IMR-90 (cell line): ENCODE measurements around the gene SSH2. TPM values are rescaled to one million over a fixed set of nuclear protein-coding genes. Genes with fewer than 3 reads are reported as not detected.

Source experiments
- ATAC-seq: fragments of 200-7000 bp; cut with Tn5 transposase; 2 replicates; pipeline ENCODE4 v1.9.1; 2020; ENCODE audit warnings: low read depth, mild to moderate bottlenecking, moderate library complexity
- BruUV-seq: library from RNA; stranded (reverse); fragments of 400-500 nt; replicated peaks from 2 replicates; lab custom pipeline; 2021; lab: Mats Ljungman, UMichigan
- CTCF ChIA-PET: fragments of 300-600 bp; formaldehyde crosslinking; extraction: SDS; loops from one replicate; lab custom pipeline; 2021; ENCODE audit warnings: antibody characterized with exemption; lab: Yijun Ruan, JAX
- POLR2A ChIA-PET: fragments of 300-600 bp; sonication (Branson Sonifier 250); formaldehyde crosslinking; loops from one replicate; lab custom pipeline; 2022; ENCODE audit warnings: antibody characterized with exemption; ENCODE audit not compliant: unreplicated experiment; lab: Charles Lee
- DNase-seq: peaks from one replicate; pipeline ENCODE4 v3.0.0; 2013
- H2AFZ ChIP-seq: replicated peaks from 2 replicates; pipeline ENCODE3; 2013; ENCODE audit warnings: low read length, mild to moderate bottlenecking; ENCODE audit not compliant: poor library complexity
- H2AK5ac ChIP-seq: 2 replicates; pipeline ENCODE4 v1.6.1; 2013; ENCODE audit warnings: low read depth, low read length, inconsistent platforms
- H2AK9ac ChIP-seq: replicated peaks from 2 replicates; pipeline ENCODE3; 2013; ENCODE audit warnings: mild to moderate bottlenecking, low read depth, low read length, moderate library complexity; ENCODE audit not compliant: poor library complexity
- H2BK120ac ChIP-seq: 2 replicates; pipeline ENCODE4 v1.6.1; 2013; ENCODE audit warnings: low read depth, low read length, inconsistent platforms
- H2BK15ac ChIP-seq: 3 replicates; pipeline ENCODE4 v1.6.1; 2013; ENCODE audit warnings: low read depth, low read length, inconsistent platforms
- H2BK20ac ChIP-seq: 2 replicates; pipeline ENCODE4 v1.6.1; 2013; ENCODE audit warnings: low read depth, mild to moderate bottlenecking, inconsistent platforms, low read length, moderate library complexity
- H2BK5ac ChIP-seq: 2 replicates; pipeline ENCODE4 v1.6.1; 2013; ENCODE audit warnings: mild to moderate bottlenecking, low read depth, low read length, inconsistent platforms; ENCODE audit not compliant: poor library complexity, severe bottlenecking
- H3K14ac ChIP-seq: replicated peaks from 2 replicates; pipeline ENCODE4 v1.6.1; 2013; ENCODE audit warnings: low read depth, low read length, inconsistent platforms
- H3K18ac ChIP-seq: 2 replicates; pipeline ENCODE4 v1.6.1; 2013; ENCODE audit warnings: low read depth, low read length, control low read depth
- H3K23ac ChIP-seq: 2 replicates; pipeline ENCODE4 v1.6.1; 2013; ENCODE audit warnings: low read depth, low read length, inconsistent platforms
- H3K27ac ChIP-seq: 2 replicates; pipeline ENCODE4 v1.5.1; 2013; ENCODE audit warnings: mild to moderate bottlenecking, control low read depth, low read length; ENCODE audit not compliant: insufficient read depth
- H3K27me3 ChIP-seq: 2 replicates; pipeline ENCODE4 v1.6.1; 2013; ENCODE audit warnings: low read length; ENCODE audit not compliant: control insufficient read depth, insufficient read depth
- H3K36me3 ChIP-seq: 2 replicates; pipeline ENCODE4 v1.6.1; 2013; ENCODE audit warnings: low read length, mixed read lengths; ENCODE audit not compliant: control insufficient read depth, insufficient read depth
- H3K4ac ChIP-seq: 2 replicates; pipeline ENCODE4 v1.6.1; 2013; ENCODE audit warnings: low read depth, low read length, inconsistent platforms
- H3K4me1 ChIP-seq: 2 replicates; pipeline ENCODE4 v1.6.1; 2013; ENCODE audit warnings: low read length, mixed read lengths; ENCODE audit not compliant: control insufficient read depth, insufficient read depth
- H3K4me2 ChIP-seq: 2 replicates; pipeline ENCODE4 v1.6.1; 2013; ENCODE audit warnings: low read depth, mild to moderate bottlenecking, control low read depth, low read length, moderate library complexity
- H3K4me3 ChIP-seq: 2 replicates; pipeline ENCODE4 v1.5.1; 2013; ENCODE audit warnings: low read depth, mild to moderate bottlenecking, control low read depth, low read length, moderate library complexity; ENCODE audit not compliant: insufficient read depth
- H3K56ac ChIP-seq: 2 replicates; pipeline ENCODE4 v1.6.1; 2013; ENCODE audit warnings: low read length, inconsistent platforms; ENCODE audit not compliant: insufficient read depth; ENCODE audit errors: extremely low read depth
- H3K79me1 ChIP-seq, 2 experiments: 2 replicates each; pipeline ENCODE4 v1.6.1; 2013; ENCODE audit warnings: low read length in 2 of 2, inconsistent platforms in 1 of 2, low read depth in 1 of 2
- H3K9ac ChIP-seq: 2 replicates; pipeline ENCODE4 v1.6.1; 2013; ENCODE audit warnings: low read depth, low read length, control low read depth
- H3K9me1 ChIP-seq: 2 replicates; pipeline ENCODE4 v1.6.1; 2013; ENCODE audit warnings: low read length, inconsistent platforms; ENCODE audit not compliant: insufficient read depth
- H3K9me3 ChIP-seq: 2 replicates; pipeline ENCODE4 v1.6.1; 2013; ENCODE audit warnings: low read length; ENCODE audit not compliant: control insufficient read depth, insufficient read depth
- H4K20me1 ChIP-seq: 2 replicates; pipeline ENCODE4 v1.6.1; 2013; ENCODE audit warnings: low read length, inconsistent platforms; ENCODE audit not compliant: insufficient read depth
- H4K5ac ChIP-seq: 2 replicates; pipeline ENCODE4 v1.6.1; 2013; ENCODE audit warnings: mild to moderate bottlenecking, low read depth, low read length, control low read depth
- H4K8ac ChIP-seq, 2 experiments: 2 replicates each; pipeline ENCODE4 v1.6.1; 2013; ENCODE audit warnings: low read depth in 2 of 2, low read length in 2 of 2, control low read depth in 1 of 2, inconsistent platforms in 1 of 2
- H4K91ac ChIP-seq: 2 replicates; pipeline ENCODE4 v1.6.1; 2013; ENCODE audit warnings: low read depth, low read length, inconsistent platforms; ENCODE audit not compliant: insufficient read depth
- CEBPB ChIP-seq: IDR thresholded peaks from 2 replicates; pipeline ENCODE4 v1.6.1; 2012; ENCODE audit warnings: low read depth, low read length, improper control_type of control experiment
- CHD1 ChIP-seq: IDR thresholded peaks from 2 replicates; pipeline ENCODE4 v1.6.1; 2012; ENCODE audit warnings: low read depth, low read length, improper control_type of control experiment
- CTCF ChIP-seq: conservative IDR thresholded peaks from 2 replicates; pipeline ENCODE4 v1.5.1; 2012; ENCODE audit warnings: mild to moderate bottlenecking, low read depth, low read length, improper control_type of control experiment
- FOS ChIP-seq: fragments of 150-350 bp; IDR thresholded peaks from 2 replicates; pipeline ENCODE4 v1.6.1; 2016; ENCODE audit warnings: low read depth, low read length
- MAFK ChIP-seq: IDR thresholded peaks from 2 replicates; pipeline ENCODE4 v1.6.1; 2012; ENCODE audit warnings: low read depth, low read length, improper control_type of control experiment
- MAZ ChIP-seq: IDR thresholded peaks from 2 replicates; pipeline ENCODE4 v1.6.1; 2012; ENCODE audit warnings: low read depth, mild to moderate bottlenecking, low read length, improper control_type of control experiment, moderate library complexity, borderline replicate concordance
- MXI1 ChIP-seq: IDR thresholded peaks from 2 replicates; pipeline ENCODE4 v1.6.1; 2012; ENCODE audit warnings: low read depth, mild to moderate bottlenecking, low read length, moderate library complexity, borderline replicate concordance
- NFE2L2 ChIP-seq: fragments of 150-350 bp; IDR thresholded peaks from 2 replicates; pipeline ENCODE4 v1.6.1; 2016; ENCODE audit warnings: low read depth, mild to moderate bottlenecking, low read length
- POLR2A ChIP-seq: IDR thresholded peaks from 2 replicates; pipeline ENCODE4 v1.6.1; 2012; ENCODE audit warnings: mild to moderate bottlenecking, low read depth, low read length
- RAD21 ChIP-seq: IDR thresholded peaks from 2 replicates; pipeline ENCODE4 v1.6.1; 2012; ENCODE audit warnings: low read length, improper control_type of control experiment
- SMC3 ChIP-seq: fragments of 150-350 bp; IDR thresholded peaks from 2 replicates; pipeline ENCODE4 v1.6.1; 2016; ENCODE audit warnings: low read depth, mild to moderate bottlenecking, antibody characterized with exemption, low read length, moderate library complexity
- USF2 ChIP-seq: fragments of 150-350 bp; IDR thresholded peaks from 2 replicates; pipeline ENCODE4 v1.6.1; 2017; ENCODE audit warnings: mild to moderate bottlenecking, antibody characterized with exemption, low read length, low read depth
- WGBS, 2 experiments: methylation state at CpG; one replicate each; pipeline versions ENCODE4 v1.1.5 to v1.1.7; 2013; ENCODE audit warnings: missing lambda C conversion rate in 2 of 2; ENCODE audit not compliant: insufficient read length in 1 of 2; ENCODE audit errors: extremely low coverage in 2 of 2; 5-methylcytosine and 5-hydroxymethylcytosine counted together
- dilution Hi-C: fragments of 300-500 bp; cut with HindIII; formaldehyde crosslinking; loops from one replicate; pipeline ENCODE4 v1.14.3; 2018; ENCODE audit warnings: low sequenced_read_pairs; ENCODE audit not compliant: unreplicated experiment
- in situ Hi-C: fragments of 300-500 bp; cut with MboI; formaldehyde crosslinking; loops from 3 replicates; pipeline ENCODE4 v1.14.3; 2019; ENCODE audit warnings: low sequenced_read_pairs, inconsistent platforms, mixed read lengths
- intact Hi-C: fragments of 100-400 bp; cut with micrococcal nuclease; formaldehyde crosslinking; loops from 2 replicates; pipeline ENCODE4 v1.10.0; 2022
- polyA plus RNA-seq, 3 experiments: library from polyadenylated mRNA; depleted of rRNA; stranded (reverse); fragments of >200 nt; gene quantifications; 2 replicates each; pipeline ENCODE4 v1.2.3, GENCODE V29; 2012; ENCODE audit warnings: low replicate concordance in 1 of 3
- total RNA-seq: library from RNA; depleted of rRNA; stranded (reverse); fragments of >200 nt; gene quantifications from 2 replicates; pipeline ENCODE4 v1.2.3, GENCODE V29; 2012

SSH2 gene
- total and polyA plus RNA-seq, 2 of the 4 experiments (the other 2 are of a cell fraction): 9.3 TPM

GRCh38 chr17:29802246-29802645, 127.8 kb downstream of the SSH2 start:
- in situ Hi-C loops: loop anchor here (10.0 kb wide), 2 partner anchors 213 to 283 kb away; no protein-coding TSS in a partner anchor
- no peak overlapping the region for H3K9ac ChIP-seq
- no peak overlapping the region for H2BK20ac ChIP-seq
- WGBS, 2 experiments: no CpG with 5 or more reads among the region's 3 CpGs
- intact Hi-C loops: no loop called here
- no peak overlapping the region for H4K91ac ChIP-seq
- no peak overlapping the region for H3K4ac ChIP-seq
- DNase-seq (no peak), ATAC-seq (no peak)
- no peak overlapping the region for H2BK120ac ChIP-seq
- ChIA-PET POLR2A (no interaction called here), CTCF (interaction anchor here (0.7 kb wide), 1 partner anchor 186 kb away, joined by 4 read pairs; no protein-coding TSS in a partner anchor)
- H3K27ac ChIP-seq: no peak overlapping the region
- H2BK5ac ChIP-seq: no peak overlapping the region
- H4K8ac ChIP-seq: no peak overlapping the region
- peaks cover 11 to 16% of the 10 kb centered on the region in 2 experiments; a peak in 2 of 4 replicates for H3K79me1 ChIP-seq
- no peak overlapping the region for H3K23ac ChIP-seq
- H3K27me3 ChIP-seq: no peaks in the 10 kb centered on the region
- TF ChIP-seq USF2 (no peak), POLR2A (no peak), CTCF (no peak), CHD1 (no peak), SMC3 (no peak), MXI1 (no peak), NFE2L2 (no peak), CEBPB (no peak), MAFK (no peak), MAZ (no peak), FOS (no peak), RAD21 (no peak)
- no peak overlapping the region for H2AK5ac ChIP-seq
- BruUV-seq: no TSS peak
- no peak overlapping the region for H4K5ac ChIP-seq
- H3K4me1 ChIP-seq: no peaks in the 10 kb centered on the region
- H3K9me1 ChIP-seq: no peaks in the 10 kb centered on the region
- dilution Hi-C loops: no loop called here
- no peaks in the 10 kb centered on the region for H4K20me1 ChIP-seq
- H3K9me3 ChIP-seq: no peaks in the 10 kb centered on the region
- no peak overlapping the region for H3K18ac ChIP-seq
- no peak overlapping the region for H2AFZ ChIP-seq
- H3K4me2 ChIP-seq: no peak overlapping the region
- H3K56ac ChIP-seq: no peak overlapping the region
- no peak overlapping the region for H2AK9ac ChIP-seq
- H3K36me3 ChIP-seq: no peaks in the 10 kb centered on the region
- no peak overlapping the region for H3K4me3 ChIP-seq
- no peak overlapping the region for H3K14ac ChIP-seq
- H2BK15ac ChIP-seq: no peak overlapping the region
